ENCODE measurements around the gene LPCAT3.

GRCh38 chr12:6959805-6960592 is 58.3 kb downstream of the LPCAT3 start:
- TF ChIP-seq MAX (IDR thresholded peaks at IDR 0.05) (no peak), SP1 (IDR thresholded peaks at IDR 0.05) (no peak), JUND (IDR thresholded peaks at IDR 0.05) (no peak), CTCF (IDR thresholded peaks at IDR 0.05; ENCODE audit: low read depth, low read length, missing input control) (no peak), EGR1 (IDR thresholded peaks at IDR 0.05; ENCODE audit: low read depth in 2 of 2) (no peak), YY1 (IDR thresholded peaks at IDR 0.05) (no peak), REST (IDR thresholded peaks at IDR 0.05) (no peak), TAF1 (conservative IDR thresholded peaks at IDR 0.05) (no peak), RAD21 (IDR thresholded peaks at IDR 0.05) (no peak), ZBTB33 (IDR thresholded peaks at IDR 0.05) (no peak)

All from liver (tissue), 3 donors.